ENCODE results near the gene MINDY4. TPM values are rescaled to one million over a fixed set of nuclear protein-coding genes. Genes with fewer than 3 reads are reported as not detected.

The MINDY4 gene
- total RNA-seq, 3 donors from 2014 or later (not counting 1 experiment from before 2014, with no cell fraction given) = 1.1 to 1.7 (median 1.1) TPM

DNA sequence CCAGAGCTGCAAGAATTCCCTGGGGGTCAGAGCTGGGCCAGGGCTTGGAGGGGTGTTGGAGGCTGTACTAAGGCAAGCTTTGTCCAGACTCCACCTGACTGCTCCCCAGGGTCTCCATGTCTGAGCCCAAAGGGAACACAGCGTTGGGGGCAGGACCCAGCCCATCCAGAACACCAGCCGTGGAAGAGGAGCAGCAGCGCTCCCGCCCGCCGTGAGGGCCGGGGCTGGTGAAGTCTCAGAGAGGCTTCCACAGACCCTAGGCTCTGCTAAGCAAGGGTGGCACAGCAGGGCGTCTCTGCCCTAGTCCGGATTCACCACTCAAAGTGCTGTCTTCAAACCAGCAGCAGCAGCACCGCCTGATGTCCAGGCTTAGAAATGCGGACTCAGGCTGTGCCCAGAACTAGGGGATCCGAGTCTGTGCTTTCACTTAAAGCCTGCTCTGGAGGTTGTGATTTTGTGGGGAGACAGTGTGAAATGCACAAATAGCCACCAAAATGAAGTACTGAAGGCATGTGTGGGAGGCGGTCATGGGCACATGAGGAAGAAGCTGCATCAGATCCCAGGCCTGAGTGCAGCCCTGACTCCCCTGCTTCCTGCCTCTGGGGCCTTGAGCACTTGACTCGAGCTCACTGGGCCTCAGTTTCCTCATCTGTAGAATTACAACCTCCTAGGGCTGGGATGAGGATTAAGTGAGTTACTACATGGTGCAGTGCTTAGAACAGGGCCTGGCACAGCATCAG lies 123.8 kb downstream of the MINDY4 start:
- DNase-seq (no peak), ATAC-seq (no peak)
- no peak overlapping the region for H3K4me3 Mint-ChIP-seq
- no peaks in the 10 kb centered on the region for H3K9me3 ChIP-seq (ENCODE audit: control insufficient read depth, insufficient read depth, low read length)
- WGBS (ENCODE audit: insufficient coverage) = 89% methylated on average over 14 of the region's 14 CpGs
- no peaks in the 10 kb centered on the region for H3K27me3 ChIP-seq (ENCODE audit: control insufficient read depth, insufficient read depth, low read length)
- H3K4me3 ChIP-seq (ENCODE audit: low read length) = no peak overlapping the region
- H3K36me3 ChIP-seq (ENCODE audit: control insufficient read depth, insufficient read depth, low read length) = no peaks in the 10 kb centered on the region
- H3K27ac Mint-ChIP-seq = no peak overlapping the region
- no peaks in the 10 kb centered on the region for H3K36me3 Mint-ChIP-seq
- TF ChIP-seq, protein P1, sequence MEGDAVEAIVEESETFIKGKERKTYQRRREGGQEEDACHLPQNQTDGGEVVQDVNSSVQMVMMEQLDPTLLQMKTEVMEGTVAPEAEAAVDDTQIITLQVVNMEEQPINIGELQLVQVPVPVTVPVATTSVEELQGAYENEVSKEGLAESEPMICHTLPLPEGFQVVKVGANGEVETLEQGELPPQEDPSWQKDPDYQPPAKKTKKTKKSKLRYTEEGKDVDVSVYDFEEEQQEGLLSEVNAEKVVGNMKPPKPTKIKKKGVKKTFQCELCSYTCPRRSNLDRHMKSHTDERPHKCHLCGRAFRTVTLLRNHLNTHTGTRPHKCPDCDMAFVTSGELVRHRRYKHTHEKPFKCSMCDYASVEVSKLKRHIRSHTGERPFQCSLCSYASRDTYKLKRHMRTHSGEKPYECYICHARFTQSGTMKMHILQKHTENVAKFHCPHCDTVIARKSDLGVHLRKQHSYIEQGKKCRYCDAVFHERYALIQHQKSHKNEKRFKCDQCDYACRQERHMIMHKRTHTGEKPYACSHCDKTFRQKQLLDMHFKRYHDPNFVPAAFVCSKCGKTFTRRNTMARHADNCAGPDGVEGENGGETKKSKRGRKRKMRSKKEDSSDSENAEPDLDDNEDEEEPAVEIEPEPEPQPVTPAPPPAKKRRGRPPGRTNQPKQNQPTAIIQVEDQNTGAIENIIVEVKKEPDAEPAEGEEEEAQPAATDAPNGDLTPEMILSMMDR (IDR thresholded peaks at IDR 0.05) = no peak
- no peaks in the 10 kb centered on the region for H3K4me1 ChIP-seq (ENCODE audit: control insufficient read depth, insufficient read depth, low read length)
- intact Hi-C loops (cut with micrococcal nuclease) = no loop called here
- H3K4me1 Mint-ChIP-seq = no peaks in the 10 kb centered on the region
- no peak overlapping the region for H3K27ac ChIP-seq (ENCODE audit: low read length)
- H3K9me3 Mint-ChIP-seq = no peaks in the 10 kb centered on the region
- peaks cover 0 to 10% of the 10 kb centered on the region in 2 donors for H3K27me3 Mint-ChIP-seq (ENCODE audit: low read depth in 2 of 2)

DNA sequence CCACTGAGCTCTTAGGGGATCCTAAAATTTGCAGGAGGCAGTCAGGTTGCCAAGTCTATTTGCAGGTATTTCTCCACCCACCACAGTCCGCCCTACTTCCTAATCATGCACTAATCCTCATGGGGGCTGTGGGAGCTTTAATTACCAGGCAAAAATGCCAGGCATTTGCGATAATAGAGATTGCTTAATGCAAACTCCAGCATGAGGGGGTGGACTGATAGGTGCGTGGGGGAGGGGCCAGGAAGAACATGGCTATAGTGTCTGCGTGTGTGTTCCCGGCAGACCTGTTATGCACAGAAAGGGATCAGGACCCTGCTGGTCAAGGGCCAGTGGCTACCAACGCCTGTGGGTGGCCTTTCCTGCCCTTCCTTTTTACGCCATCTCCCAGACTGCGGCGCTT lies 124.8 kb downstream of the MINDY4 start:
- H3K27ac Mint-ChIP-seq = no peak overlapping the region
- no peaks in the 10 kb centered on the region for H3K9me3 Mint-ChIP-seq
- H3K4me1 ChIP-seq (ENCODE audit: control insufficient read depth, insufficient read depth, low read length) = no peaks in the 10 kb centered on the region
- H3K27me3 Mint-ChIP-seq (ENCODE audit: low read depth in 2 of 2) = peaks cover 0 to 10% of the 10 kb centered on the region in 2 donors
- no peak for DNase-seq
- no peaks in the 10 kb centered on the region for H3K4me1 Mint-ChIP-seq
- no peak overlapping the region for H3K4me3 ChIP-seq (ENCODE audit: low read length)
- H3K27me3 ChIP-seq (ENCODE audit: control insufficient read depth, insufficient read depth, low read length) = no peaks in the 10 kb centered on the region
- TF ChIP-seq, protein P1 (IDR thresholded peaks at IDR 0.05) = no peak
- H3K9me3 ChIP-seq (ENCODE audit: control insufficient read depth, insufficient read depth, low read length) = no peaks in the 10 kb centered on the region
- WGBS (ENCODE audit: insufficient coverage) = 93% methylated on average over 9 of the region's 9 CpGs
- H3K4me3 Mint-ChIP-seq = no peak overlapping the region
- ATAC-seq = no peak
- no peak overlapping the region for H3K27ac ChIP-seq (ENCODE audit: low read length)
- no peaks in the 10 kb centered on the region for H3K36me3 ChIP-seq (ENCODE audit: control insufficient read depth, insufficient read depth, low read length)
- H3K36me3 Mint-ChIP-seq = no peaks in the 10 kb centered on the region
- intact Hi-C loops (cut with micrococcal nuclease) = no loop called here

- Mint-ChIP-seq H3K27ac (no peak overlapping the region), H3K4me1 (no peaks in the 10 kb centered on the region), H3K4me3 (no peak overlapping the region), H3K9me3 (no peaks in the 10 kb centered on the region), H3K36me3 (no peaks in the 10 kb centered on the region), H3K27me3 (ENCODE audit: low read depth in 2 of 2) (peaks cover 0 to 10% of the 10 kb centered on the region in 2 donors)
- no peaks in the 10 kb centered on the region for H3K4me1 ChIP-seq (ENCODE audit: control insufficient read depth, insufficient read depth, low read length)
- no peaks in the 10 kb centered on the region for H3K27me3 ChIP-seq (ENCODE audit: control insufficient read depth, insufficient read depth, low read length)
- no peak overlapping the region for H3K27ac ChIP-seq (ENCODE audit: low read length)
- 65% methylated on average over 13 of the region's 13 CpGs for WGBS (ENCODE audit: insufficient coverage)
- intact Hi-C loops (cut with micrococcal nuclease) = no loop called here
- H3K36me3 ChIP-seq (ENCODE audit: control insufficient read depth, insufficient read depth, low read length) = no peaks in the 10 kb centered on the region
- DNase-seq = no peak
- H3K4me3 ChIP-seq (ENCODE audit: low read length) = no peak overlapping the region
- TF ChIP-seq, protein P1 (IDR thresholded peaks at IDR 0.05) = no peak
- H3K9me3 ChIP-seq (ENCODE audit: control insufficient read depth, insufficient read depth, low read length) = no peaks in the 10 kb centered on the region
- ATAC-seq = no peak
Measured at GRCh38 chr7:30896783-30897637, 125.8 kb downstream of the MINDY4 start.
